Mesenchymal stem cell (in vitro differentiated cells and primary cell): ENCODE measurements around the gene PCDHGA10.
A peak's percentile ranks its signal among the peaks of the same experiment; 100 is the strongest.
"Not testable (repeated sequence)": the region's sequence is repeated elsewhere in the genome, so short reads cannot be mapped to it uniquely, and the experiment has no call there.

Experiments
- DNase-seq: peaks from one replicate; pipeline ENCODE4 v3.0.0-alpha.2; 2013
- H2AFZ ChIP-seq: one replicate; pipeline ENCODE4 v1.6.1; 2013; ENCODE audit warnings: low read depth, mild to moderate bottlenecking, control low read depth, inconsistent platforms, low read length, moderate library complexity
- H2AK5ac ChIP-seq: 2 replicates; pipeline ENCODE4 v1.6.1; 2013; ENCODE audit warnings: low read length, moderate library complexity, mild to moderate bottlenecking, inconsistent platforms; ENCODE audit not compliant: severe bottlenecking
- H2BK120ac ChIP-seq: one replicate; pipeline ENCODE4 v1.6.1; 2013; ENCODE audit warnings: low read depth, mild to moderate bottlenecking, inconsistent platforms, low read length, moderate library complexity
- H2BK12ac ChIP-seq, 2 experiments: one replicate each; pipeline ENCODE4 v1.6.1; 2013; ENCODE audit warnings: inconsistent platforms in 2 of 2, low read length in 2 of 2, mild to moderate bottlenecking in 2 of 2, moderate library complexity in 2 of 2, control low read depth in 1 of 2
- H2BK15ac ChIP-seq: one replicate; pipeline ENCODE4 v1.6.1; 2013; ENCODE audit warnings: mild to moderate bottlenecking, low read depth, inconsistent platforms; ENCODE audit not compliant: poor library complexity, severe bottlenecking
- H2BK5ac ChIP-seq: 2 replicates; pipeline ENCODE4 v1.6.1; 2013; ENCODE audit warnings: low read depth, mild to moderate bottlenecking, low read length, control low read depth, inconsistent platforms; ENCODE audit not compliant: poor library complexity, severe bottlenecking
- H3K14ac ChIP-seq, 2 experiments: one replicate each; pipeline ENCODE4 v1.6.1; 2013; ENCODE audit warnings: inconsistent platforms in 2 of 2, low read length in 2 of 2, control low read depth in 1 of 2, mild to moderate bottlenecking in 1 of 2, moderate library complexity in 1 of 2
- H3K18ac ChIP-seq, 2 experiments: one replicate each; pipeline ENCODE4 v1.6.1; 2013; ENCODE audit warnings: inconsistent platforms in 2 of 2, low read length in 2 of 2, control low read depth in 1 of 2, low read depth in 1 of 2, mild to moderate bottlenecking in 1 of 2
- H3K23ac ChIP-seq, 2 experiments: one replicate each; pipeline ENCODE4 v1.6.1; 2013; ENCODE audit warnings: inconsistent platforms in 2 of 2, low read length in 2 of 2, mild to moderate bottlenecking in 2 of 2, moderate library complexity in 2 of 2, control low read depth in 1 of 2
- H3K27ac ChIP-seq: 2 replicates; pipeline ENCODE4 v1.5.1; 2013; ENCODE audit warnings: mild to moderate bottlenecking, moderate library complexity, low read length, control low read depth, inconsistent platforms; ENCODE audit not compliant: poor library complexity, severe bottlenecking
- H3K27me3 ChIP-seq, 2 experiments: 2 replicates each; pipeline versions ENCODE4 v1.6.1 to v1.7.0; 2013; ENCODE audit warnings: low read length in 2 of 2, mild to moderate bottlenecking in 2 of 2, moderate library complexity in 2 of 2, control low read depth in 1 of 2, inconsistent platforms in 1 of 2; ENCODE audit not compliant: control insufficient read depth in 1 of 2, insufficient read depth in 1 of 2
- H3K36me3 ChIP-seq, 2 experiments: 2 replicates each; pipeline versions ENCODE4 v1.6.1 to v1.7.0; 2013; ENCODE audit warnings: low read length in 2 of 2, control low read depth in 1 of 2, inconsistent platforms in 1 of 2, low read depth in 1 of 2, mild to moderate bottlenecking in 1 of 2; ENCODE audit not compliant: insufficient read depth in 2 of 2, control insufficient read depth in 1 of 2
- H3K4ac ChIP-seq, 2 experiments: one replicate each; pipeline ENCODE4 v1.6.1; 2013; ENCODE audit warnings: inconsistent platforms in 2 of 2, low read length in 2 of 2, mild to moderate bottlenecking in 2 of 2, moderate library complexity in 2 of 2, control low read depth in 1 of 2, low read depth in 1 of 2
- H3K4me1 ChIP-seq: 2 replicates; pipeline ENCODE4 v1.6.1; 2013; ENCODE audit warnings: low read depth, low read length, control low read depth; ENCODE audit not compliant: control insufficient read depth, insufficient read depth
- H3K4me2 ChIP-seq: 2 replicates; pipeline ENCODE4 v1.6.1; 2013; ENCODE audit warnings: low read length, mild to moderate bottlenecking, inconsistent platforms; ENCODE audit not compliant: poor library complexity, severe bottlenecking
- H3K4me3 ChIP-seq, 2 experiments: 2 replicates each; pipeline versions ENCODE4 v1.5.1 to v1.7.0; 2013; ENCODE audit warnings: low read length in 2 of 2, mild to moderate bottlenecking in 2 of 2, control low read depth in 1 of 2, low read depth in 1 of 2; ENCODE audit not compliant: insufficient read depth in 1 of 2
- H3K79me1 ChIP-seq: replicated peaks from 2 replicates; pipeline ENCODE4 v1.6.1; 2013; ENCODE audit warnings: mild to moderate bottlenecking, control low read depth, low read length, inconsistent platforms; ENCODE audit not compliant: poor library complexity, severe bottlenecking
- H3K9ac ChIP-seq: 2 replicates; pipeline ENCODE4 v1.7.0; 2013; ENCODE audit warnings: mild to moderate bottlenecking, low read length, moderate library complexity
- H3K9me3 ChIP-seq: 2 replicates; pipeline ENCODE4 v1.7.0; 2013; ENCODE audit warnings: mild to moderate bottlenecking, low read length; ENCODE audit not compliant: control insufficient read depth
- H4K8ac ChIP-seq: one replicate; pipeline ENCODE4 v1.6.1; 2013; ENCODE audit warnings: inconsistent platforms, mild to moderate bottlenecking, low read length, moderate library complexity
- H4K91ac ChIP-seq: one replicate; pipeline ENCODE4 v1.6.1; 2013; ENCODE audit warnings: mild to moderate bottlenecking, low read length, inconsistent platforms
- WGBS: methylation state at CpG from one replicate; pipeline ENCODE4 v1.1.7; 2013; ENCODE audit warnings: mixed read lengths; 5-methylcytosine and 5-hydroxymethylcytosine counted together

The PCDHGA10 gene

DNA sequence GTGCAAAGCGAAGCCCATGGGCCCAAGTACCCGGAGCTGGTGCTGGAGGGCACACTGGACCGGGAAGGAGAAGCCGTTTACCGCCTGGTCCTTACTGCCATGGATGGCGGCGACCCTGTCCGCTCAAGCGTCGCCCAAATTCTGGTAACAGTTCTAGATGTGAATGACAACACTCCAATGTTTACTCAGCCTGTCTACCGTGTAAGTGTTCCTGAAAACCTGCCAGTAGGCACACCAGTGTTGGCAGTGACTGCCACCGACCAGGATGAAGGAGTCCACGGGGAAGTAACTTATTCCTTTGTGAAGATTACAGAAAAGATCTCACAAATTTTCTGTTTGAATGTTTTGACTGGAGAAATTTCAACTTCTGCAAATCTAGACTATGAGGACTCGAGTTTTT, 38.2 kb upstream of the PCDHGA10 start:
- H3K4me3 ChIP-seq: peak overlapping the region in 1 of 2 experiments; percentile 75
- no peak overlapping the region for H2AK5ac ChIP-seq
- DNase-seq: no peak
- no peak overlapping the region for H4K8ac ChIP-seq
- H3K4ac ChIP-seq: no peak overlapping the region
- no peak overlapping the region for H3K18ac ChIP-seq
- H2BK120ac ChIP-seq: no peak overlapping the region
- H3K27ac ChIP-seq: no peak overlapping the region
- H3K23ac ChIP-seq: no peak overlapping the region
- peaks cover 0 to 13% of the 10 kb centered on the region in 2 experiments for H3K27me3 ChIP-seq
- no peak overlapping the region for H3K4me2 ChIP-seq
- no peak overlapping the region for H4K91ac ChIP-seq
- 91% methylated on average over 14 of the region's 14 CpGs for WGBS
- no peak overlapping the region for H2AFZ ChIP-seq
- H3K4me1 ChIP-seq: no peaks in the 10 kb centered on the region
- H3K36me3 ChIP-seq: peaks cover 0 to 8% of the 10 kb centered on the region in 2 experiments
- H3K9me3 ChIP-seq: peaks cover 60% of the 10 kb centered on the region
- H3K14ac ChIP-seq: no peak overlapping the region
- H2BK5ac ChIP-seq: no peak overlapping the region
- H3K79me1 ChIP-seq: no peaks in the 10 kb centered on the region
- no peak overlapping the region for H2BK15ac ChIP-seq
- H3K9ac ChIP-seq: no peak overlapping the region
- no peak overlapping the region for H2BK12ac ChIP-seq

DNA sequence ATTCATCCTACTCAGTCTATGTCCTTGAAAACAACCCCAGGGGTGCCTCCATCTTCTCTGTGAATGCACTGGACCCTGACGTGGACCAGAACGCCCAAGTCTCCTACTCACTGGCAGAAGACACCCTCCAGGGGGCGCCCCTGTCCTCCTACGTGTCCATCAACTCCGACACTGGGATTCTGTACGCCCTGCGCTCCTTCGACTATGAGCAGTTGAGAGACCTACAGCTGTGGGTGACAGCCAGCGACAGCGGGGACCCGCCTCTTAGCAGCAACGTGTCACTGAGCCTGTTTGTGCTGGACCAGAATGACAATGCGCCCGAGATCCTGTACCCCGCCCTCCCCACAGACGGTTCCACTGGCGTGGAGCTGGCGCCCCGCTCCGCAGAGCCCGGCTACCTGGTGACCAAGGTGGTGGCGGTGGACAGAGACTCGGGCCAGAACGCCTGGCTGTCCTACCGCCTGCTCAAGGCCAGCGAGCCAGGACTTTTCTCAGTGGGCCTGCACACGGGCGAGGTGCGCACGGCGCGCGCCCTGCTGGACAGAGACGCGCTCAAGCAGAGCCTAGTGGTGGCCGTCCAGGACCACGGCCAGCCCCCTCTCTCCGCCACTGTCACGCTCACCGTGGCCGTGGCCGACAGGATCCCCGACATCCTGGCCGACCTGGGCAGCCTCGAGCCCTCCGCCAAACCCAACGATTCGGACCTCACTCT, 37.2 kb upstream of the PCDHGA10 start:
- not testable (repeated sequence) for H2AK5ac ChIP-seq, H3K14ac ChIP-seq, H3K4ac ChIP-seq, H4K91ac ChIP-seq, H3K4me3 ChIP-seq, H2BK120ac ChIP-seq, H2BK15ac ChIP-seq, H4K8ac ChIP-seq, H3K4me2 ChIP-seq, H3K23ac ChIP-seq, H3K9ac ChIP-seq, H2AFZ ChIP-seq, H3K79me1 ChIP-seq, H3K27ac ChIP-seq, DNase-seq, H2BK5ac ChIP-seq, H2BK12ac ChIP-seq, H3K36me3 ChIP-seq, H3K18ac ChIP-seq, H3K4me1 ChIP-seq
- peaks cover 0 to 13% of the 10 kb centered on the region in 2 experiments for H3K27me3 ChIP-seq
- WGBS: 94% methylated on average over 35 of the region's 48 CpGs
- peaks cover 57% of the 10 kb centered on the region for H3K9me3 ChIP-seq

DNA sequence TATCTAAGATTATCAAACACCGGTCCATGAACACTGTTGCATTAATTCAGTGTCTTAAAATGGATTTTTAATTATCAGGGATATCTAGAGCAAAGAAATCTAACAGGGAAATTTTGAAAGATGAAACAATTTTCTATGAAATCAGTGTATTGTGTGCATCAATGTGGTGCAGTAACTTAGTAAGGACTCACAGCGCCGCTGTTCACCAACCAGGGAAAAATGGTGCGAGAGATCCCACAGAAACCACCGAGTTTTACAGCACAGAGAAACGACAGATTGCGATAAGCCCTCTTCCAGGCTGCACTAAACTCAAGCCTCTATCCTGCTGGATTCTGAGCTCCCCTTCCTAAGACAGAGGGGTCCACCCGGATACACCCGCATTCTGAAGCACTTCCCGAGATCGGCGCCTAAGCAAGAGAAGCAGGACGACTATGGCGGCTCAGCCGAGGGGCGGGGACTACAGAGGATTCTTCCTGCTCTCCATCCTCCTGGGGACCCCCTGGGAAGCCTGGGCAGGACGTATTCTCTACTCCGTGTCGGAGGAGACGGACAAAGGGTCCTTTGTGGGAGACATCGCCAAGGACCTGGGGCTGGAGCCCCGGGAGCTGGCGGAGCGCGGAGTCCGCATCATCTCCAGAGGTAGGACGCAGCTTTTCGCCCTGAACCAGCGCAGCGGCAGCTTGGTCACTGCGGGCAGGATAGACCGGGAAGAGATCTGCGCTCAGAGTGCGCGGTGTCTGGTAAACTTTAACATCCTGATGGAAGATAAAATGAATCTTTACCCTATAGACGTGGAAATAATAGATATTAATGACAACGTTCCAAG, 30.1 kb upstream of the PCDHGA10 start, which contains the start of gene PCDHGA7:
TSS of gene PCDHGA7 (plus strand) at position 274 of the 826 bp plus-strand sequence. CDS start at position 432, 158 bp downstream.
- Histone ChIP-seq H3K79me1 (no peaks in the 10 kb centered on the region), H3K18ac (no peak within 1 kb of the TSS), H3K14ac (no peak within 1 kb of the TSS), H4K91ac (no peak within 1 kb of the TSS), H3K9me3 (peaks cover 33% of the 10 kb centered on the region), H3K27ac (no peak within 1 kb of the TSS), H2BK120ac (no peak within 1 kb of the TSS), H3K4me2 (no peak within 1 kb of the TSS), H2BK15ac (no peak within 1 kb of the TSS), H3K4me3 (peak within 1 kb of the TSS in 1 of 2 experiments; percentile 77), H3K9ac (peak within 1 kb of the TSS; percentile 67), H2BK5ac (no peak within 1 kb of the TSS), H3K4me1 (no peaks in the 10 kb centered on the region), H3K23ac (no peak within 1 kb of the TSS), H2AFZ (no peak within 1 kb of the TSS), H4K8ac (no peak within 1 kb of the TSS), H3K27me3 (no peaks in the 10 kb centered on the region), H3K4ac (no peak within 1 kb of the TSS), H2BK12ac (no peak within 1 kb of the TSS), H2AK5ac (no peak within 1 kb of the TSS), H3K36me3 (no peaks in the 10 kb centered on the region)
- 95% methylated on average over 37 of the region's 37 CpGs for WGBS
- no peak for DNase-seq

DNA sequence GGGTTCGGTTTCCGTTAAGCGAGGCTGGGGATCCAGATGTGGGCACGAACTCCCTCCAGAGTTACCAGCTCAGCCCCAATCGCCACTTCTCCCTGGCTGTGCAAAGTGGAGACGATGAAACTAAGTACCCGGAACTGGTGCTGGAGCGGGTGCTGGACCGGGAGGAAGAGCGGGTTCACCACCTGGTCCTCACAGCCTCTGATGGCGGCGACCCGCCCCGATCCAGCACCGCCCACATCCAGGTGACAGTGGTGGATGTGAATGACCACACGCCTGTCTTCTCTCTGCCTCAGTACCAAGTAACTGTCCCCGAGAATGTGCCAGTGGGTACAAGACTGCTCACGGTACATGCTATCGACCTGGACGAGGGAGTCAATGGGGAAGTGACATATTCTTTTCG, 29.4 kb upstream of the PCDHGA10 start:
- H4K91ac ChIP-seq: no peak overlapping the region

More for the DNA sequence above, 29.4 kb upstream of the PCDHGA10 start:
- no peak for DNase-seq
- Histone ChIP-seq H3K4me3 (peak overlapping the region in 1 of 2 experiments; percentile 77), H3K27ac (no peak overlapping the region), H2BK5ac (no peak overlapping the region), H3K9me3 (peaks cover 33% of the 10 kb centered on the region), H3K36me3 (no peaks in the 10 kb centered on the region), H3K4me2 (no peak overlapping the region), H3K4ac (no peak overlapping the region), H3K18ac (no peak overlapping the region), H3K27me3 (no peaks in the 10 kb centered on the region), H3K4me1 (no peaks in the 10 kb centered on the region), H3K79me1 (peaks cover 2% of the 10 kb centered on the region), H2AK5ac (no peak overlapping the region), H3K23ac (no peak overlapping the region), H2AFZ (no peak overlapping the region), H2BK120ac (no peak overlapping the region), H4K8ac (no peak overlapping the region), H3K9ac (no peak overlapping the region), H3K14ac (no peak overlapping the region), H2BK15ac (no peak overlapping the region), H2BK12ac (no peak overlapping the region)
- WGBS: 96% methylated on average over 20 of the region's 21 CpGs
